Suprapubic skin (tissue), 4 donors: ENCODE results near the gene HAUS5.

ENCODE experiments used
- EP300 ChIP-seq: sonication (generic); formaldehyde crosslinking; IDR thresholded peaks from one replicate; pipeline ENCODE4 v1.6.1; 2017; ENCODE audit warnings: antibody characterized with exemption
- POLR2A ChIP-seq, 2 donors: fragments of 450-650 bp; IDR thresholded peaks; one replicate each; pipeline ENCODE4 v1.6.1; 2017; ENCODE audit warnings: antibody characterized with exemption in 2 of 2, mild to moderate bottlenecking in 2 of 2, moderate library complexity in 2 of 2
- POLR2AphosphoS5 ChIP-seq, 3 donors: sonication (generic); formaldehyde crosslinking; IDR thresholded peaks; one replicate each; pipeline ENCODE4 v1.6.1; 2017; ENCODE audit warnings: antibody characterized with exemption in 3 of 3
- TF ChIP-seq, protein P1 (sequence below), 2 donors: fragments of 200-600 bp in 1 of 2; fragments of 450-650 bp in 1 of 2; sonication (generic) in 1 of 2; IDR thresholded peaks; one replicate each; pipeline ENCODE4 v1.5.1; 2016 to 2019; ENCODE audit warnings: antibody characterized with exemption in 2 of 2, mild to moderate bottlenecking in 1 of 2, moderate library complexity in 1 of 2

DNA sequence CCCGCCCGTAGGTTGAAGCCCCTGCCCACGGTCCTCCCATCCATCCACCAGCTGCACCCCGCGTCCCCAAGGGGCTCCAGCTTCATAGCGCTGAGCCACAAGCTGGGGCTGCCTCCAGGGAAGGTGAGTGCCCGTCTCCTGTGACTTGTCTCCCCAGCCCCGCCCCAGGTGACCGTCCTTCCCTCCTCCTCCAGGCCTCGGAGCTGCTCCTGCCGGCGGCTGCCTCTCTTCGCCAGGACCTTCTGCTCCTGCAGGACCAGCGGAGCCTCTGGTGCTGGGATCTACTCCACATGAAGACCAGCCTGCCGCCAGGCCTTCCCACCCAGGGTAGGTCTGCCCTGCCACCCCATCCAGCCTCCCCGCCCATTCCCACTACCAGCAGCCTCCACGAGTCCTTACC is 7.5 kb downstream of the HAUS5 start:
- TF ChIP-seq POLR2A (IDR thresholded peaks at IDR 0.05) (no peak), POLR2AphosphoS5 (IDR thresholded peaks at IDR 0.05) (no peak), EP300 (no peak)
- TF ChIP-seq, protein P1, sequence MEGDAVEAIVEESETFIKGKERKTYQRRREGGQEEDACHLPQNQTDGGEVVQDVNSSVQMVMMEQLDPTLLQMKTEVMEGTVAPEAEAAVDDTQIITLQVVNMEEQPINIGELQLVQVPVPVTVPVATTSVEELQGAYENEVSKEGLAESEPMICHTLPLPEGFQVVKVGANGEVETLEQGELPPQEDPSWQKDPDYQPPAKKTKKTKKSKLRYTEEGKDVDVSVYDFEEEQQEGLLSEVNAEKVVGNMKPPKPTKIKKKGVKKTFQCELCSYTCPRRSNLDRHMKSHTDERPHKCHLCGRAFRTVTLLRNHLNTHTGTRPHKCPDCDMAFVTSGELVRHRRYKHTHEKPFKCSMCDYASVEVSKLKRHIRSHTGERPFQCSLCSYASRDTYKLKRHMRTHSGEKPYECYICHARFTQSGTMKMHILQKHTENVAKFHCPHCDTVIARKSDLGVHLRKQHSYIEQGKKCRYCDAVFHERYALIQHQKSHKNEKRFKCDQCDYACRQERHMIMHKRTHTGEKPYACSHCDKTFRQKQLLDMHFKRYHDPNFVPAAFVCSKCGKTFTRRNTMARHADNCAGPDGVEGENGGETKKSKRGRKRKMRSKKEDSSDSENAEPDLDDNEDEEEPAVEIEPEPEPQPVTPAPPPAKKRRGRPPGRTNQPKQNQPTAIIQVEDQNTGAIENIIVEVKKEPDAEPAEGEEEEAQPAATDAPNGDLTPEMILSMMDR (IDR thresholded peaks at IDR 0.05): no peak
